Mucosa of descending colon (tissue), 3 donors: ENCODE measurements around the gene NR3C2. TPM values are rescaled to one million over a fixed set of nuclear protein-coding genes. Genes with fewer than 3 reads are reported as not detected.

ENCODE experiments used
- ATAC-seq: fragments of 200-7000 bp; cut with Tn5 transposase; one replicate; pipeline ENCODE4 v1.9.1; 2020; ENCODE audit warnings: mild to moderate bottlenecking, moderate library complexity
- DNase-seq, 3 donors: peaks; one replicate each; pipeline ENCODE4 v3.0.0-alpha.2; 2020
- H3K36me3 ChIP-seq: fragments of 200-600 bp; one replicate; pipeline ENCODE4 v1.8.0; 2021; ENCODE audit warnings: low read depth, mild to moderate bottlenecking
- H3K4me1 ChIP-seq: fragments of 200-600 bp; one replicate; pipeline ENCODE4 v1.8.0; 2021; ENCODE audit warnings: low read depth, mild to moderate bottlenecking
- H3K4me3 ChIP-seq: fragments of 200-600 bp; one replicate; pipeline ENCODE4 v1.8.0; 2021; ENCODE audit warnings: mild to moderate bottlenecking
- H3K9me3 ChIP-seq: fragments of 200-600 bp; one replicate; pipeline ENCODE4 v1.8.0; 2021; ENCODE audit warnings: mild to moderate bottlenecking
- CTCF ChIP-seq: fragments of 200-600 bp; IDR thresholded peaks from one replicate; pipeline ENCODE4 v1.8.0; 2022; ENCODE audit warnings: antibody characterized with exemption, mild to moderate bottlenecking
- intact Hi-C, 2 donors: fragments of 100-400 bp; cut with DNase I in 1 of 2; cut with micrococcal nuclease in 1 of 2; formaldehyde crosslinking; loops; one replicate each; pipeline versions ENCODE4 v1.11.0 to v1.11.1; 2022; cut with DNase I, micrococcal nuclease
- total RNA-seq, 3 donors: library from RNA; stranded (reverse); fragmentation: NEBNext Ultra II Directional in 2 of 3; extraction: Animal tissue kit (Norgen Biotek cat#: 25700) in 2 of 3; gene quantifications; one replicate each; pipeline versions ENCODE4 v1.2.1 to v1.2.4, GENCODE V29; 2021 to 2023
- donor health status: DM: no; HTN: no; CAD: no; lungs with moderate emphysema.
- donor health status: DM: no; HTN: no; CAD: no.
- donor health status: DM: no; HTN: yes; CAD: no.

NR3C2 gene
- total RNA-seq, 3 donors from 2014 or later: 86.5 to 205 (median 108) TPM

GRCh38 chr4:148369919-148370318, 72.3 kb downstream of the NR3C2 start:
- intact Hi-C loops: no loop called here

GRCh38 chr4:148367756-148368155, 74.5 kb downstream of the NR3C2 start:
- no peak for TF ChIP-seq CTCF
- ATAC-seq (no peak), DNase-seq (no peak)
- Histone ChIP-seq H3K4me1 (no peaks in the 10 kb centered on the region), H3K4me3 (no peak overlapping the region), H3K36me3 (no peaks in the 10 kb centered on the region), H3K9me3 (no peaks in the 10 kb centered on the region)
- intact Hi-C loops: no loop called here

More at GRCh38 chr4:148369919-148370318, 72.3 kb downstream of the NR3C2 start:
- H3K9me3 ChIP-seq: no peaks in the 10 kb centered on the region
- H3K4me1 ChIP-seq: no peaks in the 10 kb centered on the region
- no peak overlapping the region for H3K4me3 ChIP-seq
- no peaks in the 10 kb centered on the region for H3K36me3 ChIP-seq
- DNase-seq (no peak), ATAC-seq (no peak)
- TF ChIP-seq CTCF: no peak

GRCh38 chr4:148366251-148366650, 76.0 kb downstream of the NR3C2 start:
- Histone ChIP-seq H3K4me1 (no peaks in the 10 kb centered on the region), H3K9me3 (no peaks in the 10 kb centered on the region), H3K36me3 (no peaks in the 10 kb centered on the region), H3K4me3 (no peak overlapping the region)
- ATAC-seq: no peak
- intact Hi-C loops: no loop called here
- no peak for DNase-seq
- TF ChIP-seq CTCF: no peak

GRCh38 chr4:148364525-148364924, 77.7 kb downstream of the NR3C2 start:
- no peak for TF ChIP-seq CTCF
- peak in 1 of 3 donors; percentile 16 for DNase-seq

GRCh38 chr4:148359769-148360168, 82.4 kb downstream of the NR3C2 start:
- Histone ChIP-seq H3K9me3 (no peaks in the 10 kb centered on the region), H3K36me3 (no peaks in the 10 kb centered on the region), H3K4me3 (no peak overlapping the region), H3K4me1 (no peaks in the 10 kb centered on the region)
- DNase-seq (no peak), ATAC-seq (no peak)
- no peak for TF ChIP-seq CTCF
- intact Hi-C loops: no loop called here

More at GRCh38 chr4:148364525-148364924, 77.7 kb downstream of the NR3C2 start:
- intact Hi-C loops: no loop called here
- H3K4me1 ChIP-seq: no peaks in the 10 kb centered on the region
- H3K9me3 ChIP-seq: no peaks in the 10 kb centered on the region
- no peaks in the 10 kb centered on the region for H3K36me3 ChIP-seq
- ATAC-seq: peak; percentile 60
- H3K4me3 ChIP-seq: no peak overlapping the region
